Heart right ventricle (tissue), 16 donors: Measurements from ENCODE around the gene RHOT2. TPM values are rescaled to one million over a fixed set of nuclear protein-coding genes. Genes with fewer than 3 reads are reported as not detected.

Experiments
- ATAC-seq, 8 donors: fragments of 200-7000 bp; cut with Tn5 transposase; one replicate each; pipeline ENCODE4 v1.9.1; 2020; ENCODE audit warnings: mild to moderate bottlenecking in 8 of 8, moderate library complexity in 8 of 8, moderate number of reproducible peaks in 1 of 8
- DNase-seq, 2 donors: peaks; one replicate each; pipeline ENCODE4 v3.0.0-alpha.2; 2020
- H3K27ac ChIP-seq, 10 donors: fragments of 200-600 bp; sonication (generic) in 2 of 10; one replicate each; pipeline versions ENCODE4 v1.5.0 to v1.8.0; 2020 to 2022; ENCODE audit warnings: mild to moderate bottlenecking in 3 of 10
- H3K27me3 ChIP-seq, 7 donors: fragments of 200-600 bp; one replicate each; pipeline ENCODE4 v1.8.0; 2021 to 2022; ENCODE audit warnings: mild to moderate bottlenecking in 2 of 7
- H3K36me3 ChIP-seq, 9 donors: fragments of 200-600 bp; sonication (generic) in 1 of 9; one replicate each; pipeline versions ENCODE4 v1.5.0 to v1.8.0; 2020 to 2022; ENCODE audit warnings: mild to moderate bottlenecking in 2 of 9
- H3K4me1 ChIP-seq, 9 donors: fragments of 200-600 bp; sonication (generic) in 1 of 9; one replicate each; pipeline versions ENCODE4 v1.5.0 to v1.8.0; 2020 to 2022; ENCODE audit warnings: mild to moderate bottlenecking in 4 of 9
- H3K4me3 ChIP-seq, 10 donors: fragments of 200-600 bp; sonication (generic) in 2 of 10; one replicate each; pipeline versions ENCODE4 v1.5.0 to v1.8.0; 2020 to 2022; ENCODE audit warnings: mild to moderate bottlenecking in 7 of 10, moderate library complexity in 2 of 10
- H3K9me3 ChIP-seq, 11 donors: fragments of 200-600 bp in 10 of 11; sonication (generic) in 2 of 11; one replicate each; pipeline versions ENCODE4 v1.5.0 to v1.8.0; 2013 to 2022; ENCODE audit warnings: mild to moderate bottlenecking in 2 of 11, control low read depth in 1 of 11, moderate library complexity in 1 of 11
- CTCF ChIP-seq, 9 donors: fragments of 200-600 bp; sonication (generic) in 2 of 9; IDR thresholded peaks; one replicate each; pipeline versions ENCODE4 v1.5.0 to v1.8.0; 2021 to 2022; ENCODE audit warnings: antibody characterized with exemption in 9 of 9, mild to moderate bottlenecking in 5 of 9, moderate library complexity in 1 of 9
- WGBS, 2 donors: extraction: QIAGEN DNeasy Blood & Tissue Kit; methylation state at CpG; one replicate each; pipeline ENCODE4 v1.1.7; 2013; ENCODE audit warnings: inconsistent platforms in 1 of 2; 5-methylcytosine and 5-hydroxymethylcytosine counted together
- intact Hi-C, 10 donors: fragments of 100-400 bp; cut with DNase I; formaldehyde crosslinking; loops; one replicate each; pipeline versions ENCODE4 v1.11.1 to v1.14.2; 2022
- polyA plus RNA-seq, 2 donors: library from polyadenylated mRNA; stranded (reverse); fragments of 200-250 nt; gene quantifications; one replicate each; pipeline ENCODE4 v1.2.3, GENCODE V29; 2013
- total RNA-seq, 10 donors: library from RNA; stranded (reverse); fragmentation: NEBNext Ultra II Directional in 3 of 10; extraction: Animal tissue kit (Norgen Biotek cat#: 25700) in 3 of 10; gene quantifications; one replicate each; pipeline versions ENCODE4 v1.2.1 to v1.2.4, GENCODE V29; 2021 to 2023
- donor health status: Arrhythmogenic right ventricular cardiomyopathy.
- donor health status: ischemic (EF 13 %, LVEDD 7.1; RV severe dilation, severe dysfunction).
- donor health status: healthy with polysubstance abuse.
- donor health status: DM: no; HTN: yes; CAD: no.
- donor health status: DM: no; HTN: no; CAD: no.
- donor health status: ischemic (EF 25% LVEDD 6.9; RV normal size, moderate dysfunction).
- donor health status: ischemic (EF 25% LVEDD 5.7; RV mildly dilated, moderate dysfunction).
- donor health status: healthy.
- donor health status: DM: yes; HTN: yes; CAD: no.
- donor health status: Ischemic cardiomyopathy.
- donor health status: ischemic (EF 35%, LVEDD 5.7; RV mildly dilated, moderate dysfunction).
- donor health status: nonischemic (EF 11% LVEDD 7.7; RV severe dilation, severe dysfunction).
- donor health status: DM: yes; HTN: yes; CAD: no.
- donor health status: PGD.
- donor health status: ischemic (EF 29% LVEDD 5.4; RV normal size, mild dysfunction).
- donor health status: nonischemic (EF 23%, LVEDD 6.1; RV moderate dilation, normal function).

The RHOT2 gene
- total and polyA plus RNA-seq, 12 donors, result 66.8 to 261 (median 92.6) TPM

- Histone ChIP-seq H3K36me3 (peaks cover 0 to 32% (median 20%) of the 10 kb centered on the region in 9 donors), H3K27ac (peak overlapping the region in 2 of 10 donors; percentile 75 to 90), H3K9me3 (no peaks in the 10 kb centered on the region), H3K4me3 (no peak overlapping the region), H3K4me1 (peaks cover 25 to 56% (median 48%) of the 10 kb centered on the region in 9 donors), H3K27me3 (peaks cover 0 to 22% (median 0%) of the 10 kb centered on the region in 7 donors)
- DNase-seq, result no peak
- TF ChIP-seq CTCF (IDR thresholded peaks at IDR 0.05), result no peak
- intact Hi-C loops, result no loop called here
- 73 to 83% methylated on average over 21 of the region's 21 CpGs for WGBS, 2 donors
- peak in 1 of 8 donors; percentile 1 for ATAC-seq
These were observed 10.4 kb downstream of the RHOT2 start for GRCh38 chr16:678209-678857.

- Histone ChIP-seq H3K4me1 (peaks cover 30 to 60% (median 51%) of the 10 kb centered on the region in 9 donors), H3K27me3 (peaks cover 0 to 22% (median 0%) of the 10 kb centered on the region in 7 donors), H3K27ac (peak overlapping the region; percentile 54 to 97 (median 91)), H3K36me3 (peaks cover 0 to 24% (median 18%) of the 10 kb centered on the region in 9 donors), H3K9me3 (no peaks in the 10 kb centered on the region), H3K4me3 (peak overlapping the region; percentile 19 to 95 (median 68))
- intact Hi-C loops, result no loop called here
- TF ChIP-seq CTCF (IDR thresholded peaks at IDR 0.05), result no peak
- ATAC-seq (peak; percentile 17 to 59 (median 40)), DNase-seq (peak; percentile 74 to 82)
- 22 to 24% methylated on average over 52 of the region's 52 CpGs for WGBS, 2 donors
These were observed 11.2 kb downstream of the RHOT2 start for GRCh38 chr16:678858-679813.

- H3K9me3 ChIP-seq, result no peaks in the 10 kb centered on the region
- H3K27me3 ChIP-seq, result peaks cover 0 to 22% (median 0%) of the 10 kb centered on the region in 7 donors
- 1% methylated on average over 74 to 91 of the region's 91 CpGs for WGBS, 2 donors
- peak within 1 kb of the TSS; percentile 66 to 99 (median 96) for H3K27ac ChIP-seq
- intact Hi-C loops, result loop anchor here in 1 of 10 donors (2.0 kb wide), 1 partner anchor 41 kb away; the partner anchor contains the start of gene ANTKMT
- H3K36me3 ChIP-seq, result peaks cover 0 to 24% (median 18%) of the 10 kb centered on the region in 9 donors
- DNase-seq (peak; percentile 90), ATAC-seq (peak; percentile 63 to 82 (median 70))
- H3K4me3 ChIP-seq, result peak within 1 kb of the TSS; percentile 50 to 95 (median 71)
- TF ChIP-seq CTCF (IDR thresholded peaks at IDR 0.05), result no peak
- H3K4me1 ChIP-seq, result peaks cover 30 to 60% (median 49%) of the 10 kb centered on the region in 9 donors
These were observed 12.1 kb downstream of the RHOT2 start, which contains the start of gene STUB1 for GRCh38 chr16:679814-680624. Gene STUB1, plus strand, starts transcription at chr16:680410. Its CDS starts 116 bp downstream, at chr16:680526.
